ENCODE results near the gene OR5C1. TPM values are rescaled to one million over a fixed set of nuclear protein-coding genes. Genes with fewer than 3 reads are reported as not detected.

Gene OR5C1
- total and polyA plus RNA-seq, 2 of the 13 experiments (the other 11 are each of a cell fraction or from before 2014, with no cell fraction given): not detected

- no peak overlapping the region for H3K4me3 ChIP-seq (replicated peaks in 1 of 3; ENCODE audit: insufficient read depth in 1 of 3, low read depth in 2 of 3, low read length in 3 of 3)
- H3K27me3 ChIP-seq (ENCODE audit: control insufficient read depth in 1 of 2, insufficient read depth in 2 of 2, low read length in 2 of 2): no peaks in the 10 kb centered on the region; a peak in 1 of 5 replicates
- peaks cover 20% of the 10 kb centered on the region for H3K4me1 ChIP-seq (ENCODE audit: insufficient read depth, low read length)
- H2AFZ ChIP-seq (ENCODE audit: low read length): no peak overlapping the region
- H3K9me3 ChIP-seq (ENCODE audit: low read length): no peaks in the 10 kb centered on the region
- CTCF ChIA-PET (ENCODE audit: low intra/inter-chr PET ratio, low total read pairs): no interaction called here
- no peak overlapping the region for H3K27ac ChIP-seq (ENCODE audit: extremely low read length, insufficient read depth, low read length)
- H4K20me1 ChIP-seq (ENCODE audit: insufficient read depth, low read length): peaks cover 3% of the 10 kb centered on the region
- POLR2A ChIA-PET: no interaction called here
- no peak overlapping the region for H3K4me2 ChIP-seq (ENCODE audit: low read depth, low read length)
- intact Hi-C loops (cut with micrococcal nuclease; ENCODE audit: unreplicated experiment) (no loop called here), in situ Hi-C loops (cut with HindIII; ENCODE audit: extremely low pct_ligation_motif_present, low pct_unique_long_range_greater_than_20kb) (loop anchor here (25.0 kb wide), 1 partner anchor 461 kb away; the partner anchor contains the start of gene PTGS1)
- no peak for FAIRE-seq
- peaks cover 30% of the 10 kb centered on the region for H3K79me2 ChIP-seq (ENCODE audit: insufficient read depth, low read length)
- BruUV-seq (replicated peaks): no TSS peak
- DNase-seq (ENCODE audit: low spot score): no peak
- ATAC-seq: no peak
- peaks cover 13 to 44% of the 10 kb centered on the region in 2 experiments for H3K36me3 ChIP-seq (replicated peaks in 1 of 2; ENCODE audit: control insufficient read depth in 1 of 2, insufficient read depth in 2 of 2, low read length in 2 of 2)
- 100% methylated on average over 4 of the region's 4 CpGs for WGBS (ENCODE audit: low lambda C conversion rate)
- H3K9ac ChIP-seq (ENCODE audit: insufficient read depth, low read depth, low read length): no peak overlapping the region
- TF ChIP-seq HOXA5 (CRISPR knock-in tag; IDR thresholded peaks at IDR 0.05) (no peak), POGZ (CRISPR knock-in tag; IDR thresholded peaks at IDR 0.05) (no peak), ZNF543 (CRISPR knock-in tag; IDR thresholded peaks at IDR 0.05) (no peak), CCAR2 (optimal IDR thresholded peaks at IDR 0.05; ENCODE audit: low read depth, low read length) (no peak), ZNF432 (CRISPR knock-in tag; IDR thresholded peaks at IDR 0.05; ENCODE audit: borderline replicate concordance) (no peak), ZNF256 (CRISPR knock-in tag; conservative IDR thresholded peaks at IDR 0.05) (no peak), ZHX2 (IDR thresholded peaks at IDR 0.05; ENCODE audit: low read depth) (no peak), ZHX2 (CRISPR knock-in tag; IDR thresholded peaks at IDR 0.05; ENCODE audit: borderline replicate concordance) (no peak), ZNF660 (CRISPR knock-in tag; IDR thresholded peaks at IDR 0.05; ENCODE audit: borderline replicate concordance, low read depth) (no peak), ZNF33B (CRISPR knock-in tag; IDR thresholded peaks at IDR 0.05) (no peak), U2AF1 (optimal IDR thresholded peaks at IDR 0.05; ENCODE audit: low read depth, low read length) (no peak), PCBP2 (optimal IDR thresholded peaks at IDR 0.05; ENCODE audit: low read depth, low read length, poor library complexity, severe bottlenecking) (no peak), ZNF24 (IDR thresholded peaks at IDR 0.05) (no peak), KLF16 (CRISPR knock-in tag; IDR thresholded peaks at IDR 0.05) (no peak), ZNF329 (CRISPR knock-in tag; IDR thresholded peaks at IDR 0.05; ENCODE audit: low read depth) (no peak), TGIF2 (CRISPR knock-in tag; IDR thresholded peaks at IDR 0.05) (no peak), MXD3 (CRISPR knock-in tag; IDR thresholded peaks at IDR 0.05) (no peak), SIX4 (CRISPR knock-in tag; IDR thresholded peaks at IDR 0.05) (no peak)
Observed at GRCh38 chr9:122822938-122823337, 34.2 kb downstream of the OR5C1 start.
